HFFc6 (cell line): Measurements from ENCODE around the gene PGLYRP1. TPM values are rescaled to one million over a fixed set of nuclear protein-coding genes. Genes with fewer than 3 reads are reported as not detected.
A peak's percentile ranks its signal among the peaks of the same experiment; 100 is the strongest.

Experiments used
- DNase-seq: peaks from one replicate; pipeline ENCODE4 v3.0.0-alpha.2; 2018
- H3K27ac Mint-ChIP-seq: 2 replicates; pipeline ENCODE4 v1.8.0; 2020; ENCODE audit warnings: mild to moderate bottlenecking, mixed read lengths
- H3K27me3 Mint-ChIP-seq: 2 replicates; pipeline ENCODE4 v1.8.0; 2021; ENCODE audit warnings: mild to moderate bottlenecking, moderate library complexity, mixed read lengths; ENCODE audit not compliant: insufficient read depth
- H3K36me3 Mint-ChIP-seq: 2 replicates; pipeline ENCODE4 v1.8.0; 2021; ENCODE audit warnings: low read depth, mixed read lengths
- H3K4me1 Mint-ChIP-seq: 2 replicates; pipeline ENCODE4 v1.8.0; 2020; ENCODE audit warnings: low read depth, mixed read lengths
- H3K4me3 Mint-ChIP-seq: 2 replicates; pipeline ENCODE4 v1.8.0; 2020; ENCODE audit warnings: mild to moderate bottlenecking, moderate library complexity, mixed read lengths
- H3K9me3 Mint-ChIP-seq: 2 replicates; pipeline ENCODE4 v1.8.0; 2020; ENCODE audit warnings: mild to moderate bottlenecking, mixed read lengths
- CTCF ChIP-seq: fragments of 200-600 bp; sonication (generic); IDR thresholded peaks from 2 replicates; pipeline ENCODE4 v1.5.0; 2021; ENCODE audit warnings: antibody characterized with exemption, mild to moderate bottlenecking
- long read RNA-seq: library from polyadenylated mRNA; unstranded; transcript quantifications from one replicate; pipeline ENCODE4 v2.0.0, GENCODE V29; 2019
- total RNA-seq, 6 experiments: library from RNA; stranded (reverse); fragmentation: NEBNext Ultra II Directional; extraction: Animal tissue kit (Norgen Biotek cat#: 25700); gene quantifications; 2 replicates in 1 of 6; 3 replicates in 5 of 6; pipeline ENCODE4 v1.2.3, GENCODE V29; 2021

Gene PGLYRP1
- not detected for total RNA-seq
- long read RNA-seq, result 0 reads

- H3K4me1 Mint-ChIP-seq, result peaks cover 8% of the 10 kb centered on the region; the same call in 1 of the 2 replicates
Measured at GRCh38 chr19:46022431-46023310, at the start of gene PGLYRP1. TSS of gene PGLYRP1 (minus strand) at chr19:46023053. CDS start at chr19:46023021, 32 bp downstream.

DNA sequence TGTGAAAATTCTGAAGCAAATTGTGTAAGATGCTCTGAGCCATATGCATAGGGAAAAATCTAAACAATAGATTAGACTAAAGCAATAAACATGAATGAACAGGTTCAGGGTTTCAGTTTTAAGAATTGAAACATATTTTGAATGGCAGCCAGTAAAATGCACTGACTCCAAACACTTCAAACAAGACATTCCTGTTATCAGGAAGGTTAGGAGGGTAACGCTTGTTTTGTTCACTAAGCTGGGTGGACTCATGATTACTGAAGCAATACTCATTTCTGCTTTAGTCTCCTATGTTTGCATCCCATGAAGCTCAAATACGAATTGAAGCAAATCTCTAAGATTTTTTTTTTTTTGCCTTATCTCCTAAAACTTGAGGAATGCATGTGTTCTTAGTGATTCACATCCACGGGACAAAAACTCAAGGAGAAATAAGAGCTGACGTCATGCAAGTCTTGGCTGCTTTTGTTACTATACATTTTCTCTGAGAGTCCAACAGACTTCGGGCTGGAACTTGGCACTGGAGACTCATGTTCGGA, 47.0 kb upstream of the PGLYRP1 start:
- peak overlapping the region; percentile 27; the same call in 1 of the 2 replicates for H3K27ac Mint-ChIP-seq
- H3K27me3 Mint-ChIP-seq, result peaks cover 27% of the 10 kb centered on the region
- no peak overlapping the region for H3K4me3 Mint-ChIP-seq
- no peaks in the 10 kb centered on the region for H3K9me3 Mint-ChIP-seq
- peaks cover 78% of the 10 kb centered on the region for H3K4me1 Mint-ChIP-seq
- TF ChIP-seq CTCF, result no peak
- no peaks in the 10 kb centered on the region for H3K36me3 Mint-ChIP-seq
- DNase-seq, result peak; percentile 79

More at GRCh38 chr19:46022431-46023310, at the start of gene PGLYRP1:
- H3K27me3 Mint-ChIP-seq, result peaks cover 16% of the 10 kb centered on the region; the same call in 1 of the 2 replicates
- no peak for TF ChIP-seq CTCF
- DNase-seq, result no peak
- H3K4me3 Mint-ChIP-seq, result no peak within 1 kb of the TSS
- no peaks in the 10 kb centered on the region for H3K36me3 Mint-ChIP-seq
- no peak within 1 kb of the TSS for H3K27ac Mint-ChIP-seq
- H3K9me3 Mint-ChIP-seq, result no peaks in the 10 kb centered on the region

DNA sequence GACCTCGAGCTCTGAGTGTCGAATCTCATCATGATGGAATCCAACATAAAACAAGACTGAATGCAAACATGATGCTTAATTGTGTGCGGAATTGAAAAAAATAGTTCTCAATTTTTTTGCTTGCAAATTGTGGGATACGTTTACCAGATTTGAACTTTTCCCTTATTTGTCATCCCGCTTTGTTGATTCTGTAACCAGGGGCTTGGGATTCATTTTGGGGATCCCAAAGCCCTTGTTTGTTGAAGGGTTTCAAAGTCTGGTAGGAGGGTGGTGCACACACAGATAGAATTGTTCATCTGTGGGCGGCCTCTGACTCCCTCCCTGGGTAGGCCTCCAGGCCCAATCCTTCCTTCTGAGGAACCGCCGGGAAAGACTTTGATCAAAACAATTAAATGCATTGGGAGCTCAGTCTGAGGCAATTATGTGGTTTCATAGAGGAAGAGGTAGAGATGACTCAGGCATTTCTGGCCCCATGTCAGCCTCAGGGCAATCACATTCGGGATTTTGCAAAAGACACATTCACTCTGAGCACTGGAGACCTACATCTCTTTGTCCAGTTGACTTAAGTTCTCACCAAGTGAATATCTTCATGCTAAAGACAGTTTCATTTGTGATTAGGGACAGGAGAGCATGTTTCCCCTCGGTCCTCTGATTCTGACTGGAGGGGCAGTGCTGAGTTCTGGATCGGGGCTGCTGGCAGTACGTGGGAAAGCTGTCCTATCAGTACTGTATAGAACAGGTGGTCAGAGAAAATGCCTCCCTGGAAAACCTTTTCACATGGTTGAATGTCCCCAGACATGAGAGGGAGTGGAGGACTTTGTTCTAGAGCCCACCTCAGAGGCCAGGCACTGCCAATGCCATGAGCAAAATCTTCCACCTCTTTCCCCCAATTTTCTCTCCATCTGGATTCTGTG, 45.7 kb upstream of the PGLYRP1 start:
- Mint-ChIP-seq H3K4me1 (peaks cover 77% of the 10 kb centered on the region), H3K27me3 (peaks cover 19% of the 10 kb centered on the region), H3K4me3 (peak overlapping the region; percentile 54), H3K27ac (peak overlapping the region; percentile 48), H3K9me3 (no peaks in the 10 kb centered on the region), H3K36me3 (no peaks in the 10 kb centered on the region)
- DNase-seq, result peak; percentile 91
- no peak for TF ChIP-seq CTCF

GRCh38 chr19:46067691-46068090, 44.8 kb upstream of the PGLYRP1 start:
- no peaks in the 10 kb centered on the region for H3K9me3 Mint-ChIP-seq
- H3K4me3 Mint-ChIP-seq, result no peak overlapping the region
- H3K27ac Mint-ChIP-seq, result no peak overlapping the region
- peaks cover 68% of the 10 kb centered on the region for H3K4me1 Mint-ChIP-seq
- H3K27me3 Mint-ChIP-seq, result peaks cover 24% of the 10 kb centered on the region
- no peak for TF ChIP-seq CTCF
- H3K36me3 Mint-ChIP-seq, result no peaks in the 10 kb centered on the region; the same call in 1 of the 2 replicates
- DNase-seq, result no peak

- Mint-ChIP-seq H3K27me3 (peaks cover 30% of the 10 kb centered on the region), H3K4me1 (peaks cover 64% of the 10 kb centered on the region), H3K36me3 (peaks cover 2% of the 10 kb centered on the region), H3K27ac (no peak overlapping the region), H3K4me3 (no peak overlapping the region), H3K9me3 (peaks cover 5% of the 10 kb centered on the region; the same call in 1 of the 2 replicates)
- TF ChIP-seq CTCF, result no peak
- DNase-seq, result no peak
Measured at GRCh38 chr19:46066471-46066870, 43.6 kb upstream of the PGLYRP1 start.
